Measurements from ENCODE around the gene AP2A2. TPM values are rescaled to one million over a fixed set of nuclear protein-coding genes. Genes with fewer than 3 reads are reported as not detected.

The AP2A2 gene
- total RNA-seq, 1 experiment from 2014 or later, result 47.1 TPM

DNA sequence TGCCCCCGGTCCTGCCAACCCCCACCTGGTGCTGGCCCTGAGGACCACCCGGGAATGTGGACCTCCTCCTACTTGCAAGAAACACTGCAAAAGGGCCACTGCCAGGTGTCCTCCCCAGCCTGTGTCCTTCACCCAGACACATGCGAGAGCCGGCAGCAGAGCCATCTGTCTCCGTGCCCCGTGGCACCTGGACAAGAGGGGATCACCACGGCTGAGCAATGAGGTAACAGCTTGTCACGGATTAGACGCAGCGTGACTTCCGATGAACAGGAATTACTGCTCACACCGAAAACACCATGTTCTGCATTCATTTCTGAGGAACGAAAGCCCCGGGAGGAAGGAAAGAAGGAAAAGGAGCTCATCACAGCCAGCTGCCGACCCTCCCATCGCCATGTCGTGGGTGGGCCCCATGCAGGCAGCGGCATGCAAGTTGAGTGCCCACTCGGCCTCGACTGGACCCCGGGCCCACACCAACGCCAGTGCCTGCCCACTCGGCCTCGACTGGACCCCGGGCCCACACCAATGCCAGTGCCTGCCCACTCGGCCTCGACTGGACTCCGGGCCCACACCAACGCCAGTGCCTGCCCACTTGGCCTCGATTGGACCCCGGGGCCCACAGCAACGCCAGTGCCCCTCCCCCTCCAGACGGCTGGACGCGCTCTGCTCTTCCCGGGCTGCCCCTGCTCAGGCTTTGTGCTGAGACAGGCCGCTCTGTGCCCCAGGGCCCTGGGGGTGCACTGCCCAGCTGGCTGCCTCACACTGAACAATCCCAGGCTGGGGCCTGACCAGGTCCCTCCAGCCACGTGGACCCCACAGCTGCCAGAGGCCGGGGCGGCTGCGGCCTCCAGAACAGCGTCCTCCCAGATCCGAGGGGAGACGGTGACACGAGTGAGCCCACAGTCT is 37.1 kb upstream of the AP2A2 start:
- ATAC-seq, result no peak
- POLR2A ChIA-PET, result no interaction called here
- Mint-ChIP-seq H3K9me3 (no peaks in the 10 kb centered on the region), H3K36me3 (peaks cover 16% of the 10 kb centered on the region), H3K4me3 (no peak overlapping the region), H3K4me1 (no peaks in the 10 kb centered on the region), H3K27ac (no peak overlapping the region), H3K27me3 (ENCODE audit: low read depth) (no peaks in the 10 kb centered on the region)
- CTCF ChIA-PET, result interaction anchor here (0.6 to 1.5 kb wide), 2 partner anchors 10 to 80 kb away, joined by 3 to 4 read pairs; no protein-coding TSS in a partner anchor
- no peak for DNase-seq (ENCODE audit: low spot score)
- TF ChIP-seq ESRRA (CRISPR knock-in tag; IDR thresholded peaks at IDR 0.05; ENCODE audit: borderline replicate concordance) (no peak), NR1H2 (CRISPR knock-in tag; IDR thresholded peaks at IDR 0.05) (no peak), JUN (CRISPR knock-in tag; IDR thresholded peaks at IDR 0.05) (no peak), RELA (CRISPR knock-in tag; IDR thresholded peaks at IDR 0.05; ENCODE audit: borderline replicate concordance) (no peak), TEAD1 (CRISPR knock-in tag; IDR thresholded peaks at IDR 0.05) (no peak)
- TF ChIP-seq, protein P1, sequence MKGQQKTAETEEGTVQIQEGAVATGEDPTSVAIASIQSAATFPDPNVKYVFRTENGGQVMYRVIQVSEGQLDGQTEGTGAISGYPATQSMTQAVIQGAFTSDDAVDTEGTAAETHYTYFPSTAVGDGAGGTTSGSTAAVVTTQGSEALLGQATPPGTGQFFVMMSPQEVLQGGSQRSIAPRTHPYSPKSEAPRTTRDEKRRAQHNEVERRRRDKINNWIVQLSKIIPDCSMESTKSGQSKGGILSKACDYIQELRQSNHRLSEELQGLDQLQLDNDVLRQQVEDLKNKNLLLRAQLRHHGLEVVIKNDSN (CRISPR knock-in tag; IDR thresholded peaks at IDR 0.05), result no peak
- TF ChIP-seq, protein P2, sequence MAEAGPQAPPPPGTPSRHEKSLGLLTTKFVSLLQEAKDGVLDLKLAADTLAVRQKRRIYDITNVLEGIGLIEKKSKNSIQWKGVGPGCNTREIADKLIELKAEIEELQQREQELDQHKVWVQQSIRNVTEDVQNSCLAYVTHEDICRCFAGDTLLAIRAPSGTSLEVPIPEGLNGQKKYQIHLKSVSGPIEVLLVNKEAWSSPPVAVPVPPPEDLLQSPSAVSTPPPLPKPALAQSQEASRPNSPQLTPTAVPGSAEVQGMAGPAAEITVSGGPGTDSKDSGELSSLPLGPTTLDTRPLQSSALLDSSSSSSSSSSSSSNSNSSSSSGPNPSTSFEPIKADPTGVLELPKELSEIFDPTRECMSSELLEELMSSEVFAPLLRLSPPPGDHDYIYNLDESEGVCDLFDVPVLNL (CRISPR knock-in tag; IDR thresholded peaks at IDR 0.05; ENCODE audit: borderline replicate concordance, low read depth), result no peak
- TF ChIP-seq, protein P3, sequence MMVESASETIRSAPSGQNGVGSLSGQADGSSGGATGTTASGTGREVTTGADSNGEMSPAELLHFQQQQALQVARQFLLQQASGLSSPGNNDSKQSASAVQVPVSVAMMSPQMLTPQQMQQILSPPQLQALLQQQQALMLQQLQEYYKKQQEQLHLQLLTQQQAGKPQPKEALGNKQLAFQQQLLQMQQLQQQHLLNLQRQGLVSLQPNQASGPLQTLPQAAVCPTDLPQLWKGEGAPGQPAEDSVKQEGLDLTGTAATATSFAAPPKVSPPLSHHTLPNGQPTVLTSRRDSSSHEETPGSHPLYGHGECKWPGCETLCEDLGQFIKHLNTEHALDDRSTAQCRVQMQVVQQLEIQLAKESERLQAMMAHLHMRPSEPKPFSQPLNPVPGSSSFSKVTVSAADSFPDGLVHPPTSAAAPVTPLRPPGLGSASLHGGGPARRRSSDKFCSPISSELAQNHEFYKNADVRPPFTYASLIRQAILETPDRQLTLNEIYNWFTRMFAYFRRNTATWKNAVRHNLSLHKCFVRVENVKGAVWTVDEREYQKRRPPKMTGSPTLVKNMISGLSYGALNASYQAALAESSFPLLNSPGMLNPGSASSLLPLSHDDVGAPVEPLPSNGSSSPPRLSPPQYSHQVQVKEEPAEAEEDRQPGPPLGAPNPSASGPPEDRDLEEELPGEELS (CRISPR knock-in tag; IDR thresholded peaks at IDR 0.05), result no peak

DNA sequence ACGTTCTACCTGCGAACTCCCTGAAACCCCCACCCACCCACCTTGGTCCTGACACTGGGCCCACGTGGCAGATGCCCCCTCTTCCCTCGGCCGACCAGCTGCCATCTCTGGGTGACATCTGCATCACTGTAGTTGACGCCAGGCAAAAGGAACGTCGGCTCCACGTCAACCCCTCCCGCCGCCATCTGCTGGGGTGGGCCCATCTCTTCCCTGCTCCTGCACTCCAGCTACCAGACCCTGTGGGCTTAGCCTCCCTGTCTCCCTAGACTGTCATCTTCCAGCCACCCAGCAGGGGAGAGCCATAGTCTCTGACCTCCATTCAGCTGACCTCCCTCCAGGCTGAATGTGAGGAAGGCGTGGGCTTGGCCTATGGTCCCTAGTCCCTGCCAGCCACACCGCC is 36.4 kb upstream of the AP2A2 start:
- Mint-ChIP-seq H3K27ac (peak overlapping the region; percentile 83), H3K4me1 (no peaks in the 10 kb centered on the region), H3K36me3 (peaks cover 16% of the 10 kb centered on the region), H3K9me3 (no peaks in the 10 kb centered on the region), H3K27me3 (ENCODE audit: low read depth) (no peaks in the 10 kb centered on the region), H3K4me3 (no peak overlapping the region)
- ChIA-PET POLR2A (no interaction called here), CTCF (interaction anchor here (0.6 to 1.5 kb wide), 2 partner anchors 9 to 79 kb away, joined by 3 to 4 read pairs; no protein-coding TSS in a partner anchor)
- no peak for DNase-seq (ENCODE audit: low spot score)
- ATAC-seq, result no peak
- TF ChIP-seq, protein P4, sequence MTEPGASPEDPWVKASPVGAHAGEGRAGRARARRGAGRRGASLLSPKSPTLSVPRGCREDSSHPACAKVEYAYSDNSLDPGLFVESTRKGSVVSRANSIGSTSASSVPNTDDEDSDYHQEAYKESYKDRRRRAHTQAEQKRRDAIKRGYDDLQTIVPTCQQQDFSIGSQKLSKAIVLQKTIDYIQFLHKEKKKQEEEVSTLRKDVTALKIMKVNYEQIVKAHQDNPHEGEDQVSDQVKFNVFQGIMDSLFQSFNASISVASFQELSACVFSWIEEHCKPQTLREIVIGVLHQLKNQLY (CRISPR knock-in tag; IDR thresholded peaks at IDR 0.05), result no peak
- TF ChIP-seq, protein P5, sequence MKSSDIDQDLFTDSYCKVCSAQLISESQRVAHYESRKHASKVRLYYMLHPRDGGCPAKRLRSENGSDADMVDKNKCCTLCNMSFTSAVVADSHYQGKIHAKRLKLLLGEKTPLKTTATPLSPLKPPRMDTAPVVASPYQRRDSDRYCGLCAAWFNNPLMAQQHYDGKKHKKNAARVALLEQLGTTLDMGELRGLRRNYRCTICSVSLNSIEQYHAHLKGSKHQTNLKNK (CRISPR knock-in tag; IDR thresholded peaks at IDR 0.05), result no peak
- no peak for TF ChIP-seq ZNF671 (CRISPR knock-in tag; IDR thresholded peaks at IDR 0.05)
- TF ChIP-seq, protein P6, sequence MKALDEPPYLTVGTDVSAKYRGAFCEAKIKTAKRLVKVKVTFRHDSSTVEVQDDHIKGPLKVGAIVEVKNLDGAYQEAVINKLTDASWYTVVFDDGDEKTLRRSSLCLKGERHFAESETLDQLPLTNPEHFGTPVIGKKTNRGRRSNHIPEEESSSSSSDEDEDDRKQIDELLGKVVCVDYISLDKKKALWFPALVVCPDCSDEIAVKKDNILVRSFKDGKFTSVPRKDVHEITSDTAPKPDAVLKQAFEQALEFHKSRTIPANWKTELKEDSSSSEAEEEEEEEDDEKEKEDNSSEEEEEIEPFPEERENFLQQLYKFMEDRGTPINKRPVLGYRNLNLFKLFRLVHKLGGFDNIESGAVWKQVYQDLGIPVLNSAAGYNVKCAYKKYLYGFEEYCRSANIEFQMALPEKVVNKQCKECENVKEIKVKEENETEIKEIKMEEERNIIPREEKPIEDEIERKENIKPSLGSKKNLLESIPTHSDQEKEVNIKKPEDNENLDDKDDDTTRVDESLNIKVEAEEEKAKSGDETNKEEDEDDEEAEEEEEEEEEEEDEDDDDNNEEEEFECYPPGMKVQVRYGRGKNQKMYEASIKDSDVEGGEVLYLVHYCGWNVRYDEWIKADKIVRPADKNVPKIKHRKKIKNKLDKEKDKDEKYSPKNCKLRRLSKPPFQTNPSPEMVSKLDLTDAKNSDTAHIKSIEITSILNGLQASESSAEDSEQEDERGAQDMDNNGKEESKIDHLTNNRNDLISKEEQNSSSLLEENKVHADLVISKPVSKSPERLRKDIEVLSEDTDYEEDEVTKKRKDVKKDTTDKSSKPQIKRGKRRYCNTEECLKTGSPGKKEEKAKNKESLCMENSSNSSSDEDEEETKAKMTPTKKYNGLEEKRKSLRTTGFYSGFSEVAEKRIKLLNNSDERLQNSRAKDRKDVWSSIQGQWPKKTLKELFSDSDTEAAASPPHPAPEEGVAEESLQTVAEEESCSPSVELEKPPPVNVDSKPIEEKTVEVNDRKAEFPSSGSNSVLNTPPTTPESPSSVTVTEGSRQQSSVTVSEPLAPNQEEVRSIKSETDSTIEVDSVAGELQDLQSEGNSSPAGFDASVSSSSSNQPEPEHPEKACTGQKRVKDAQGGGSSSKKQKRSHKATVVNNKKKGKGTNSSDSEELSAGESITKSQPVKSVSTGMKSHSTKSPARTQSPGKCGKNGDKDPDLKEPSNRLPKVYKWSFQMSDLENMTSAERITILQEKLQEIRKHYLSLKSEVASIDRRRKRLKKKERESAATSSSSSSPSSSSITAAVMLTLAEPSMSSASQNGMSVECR (CRISPR knock-in tag; IDR thresholded peaks at IDR 0.05; ENCODE audit: borderline replicate concordance), result no peak
- TF ChIP-seq, protein P1 (CRISPR knock-in tag; IDR thresholded peaks at IDR 0.05), result no peak
- no peak for TF ChIP-seq ZNF423 (CRISPR knock-in tag; IDR thresholded peaks at IDR 0.05)
- TF ChIP-seq ZNF138 (CRISPR knock-in tag; conservative IDR thresholded peaks at IDR 0.05), result no peak
- TF ChIP-seq, protein P7, sequence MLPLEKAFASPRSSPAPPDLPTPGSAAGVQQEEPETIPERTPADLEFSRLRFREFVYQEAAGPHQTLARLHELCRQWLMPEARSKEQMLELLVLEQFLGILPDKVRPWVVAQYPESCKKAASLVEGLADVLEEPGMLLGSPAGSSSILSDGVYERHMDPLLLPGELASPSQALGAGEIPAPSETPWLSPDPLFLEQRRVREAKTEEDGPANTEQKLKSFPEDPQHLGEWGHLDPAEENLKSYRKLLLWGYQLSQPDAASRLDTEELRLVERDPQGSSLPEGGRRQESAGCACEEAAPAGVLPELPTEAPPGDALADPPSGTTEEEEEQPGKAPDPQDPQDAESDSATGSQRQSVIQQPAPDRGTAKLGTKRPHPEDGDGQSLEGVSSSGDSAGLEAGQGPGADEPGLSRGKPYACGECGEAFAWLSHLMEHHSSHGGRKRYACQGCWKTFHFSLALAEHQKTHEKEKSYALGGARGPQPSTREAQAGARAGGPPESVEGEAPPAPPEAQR (CRISPR knock-in tag; IDR thresholded peaks at IDR 0.05), result no peak
- TF ChIP-seq, protein P8, sequence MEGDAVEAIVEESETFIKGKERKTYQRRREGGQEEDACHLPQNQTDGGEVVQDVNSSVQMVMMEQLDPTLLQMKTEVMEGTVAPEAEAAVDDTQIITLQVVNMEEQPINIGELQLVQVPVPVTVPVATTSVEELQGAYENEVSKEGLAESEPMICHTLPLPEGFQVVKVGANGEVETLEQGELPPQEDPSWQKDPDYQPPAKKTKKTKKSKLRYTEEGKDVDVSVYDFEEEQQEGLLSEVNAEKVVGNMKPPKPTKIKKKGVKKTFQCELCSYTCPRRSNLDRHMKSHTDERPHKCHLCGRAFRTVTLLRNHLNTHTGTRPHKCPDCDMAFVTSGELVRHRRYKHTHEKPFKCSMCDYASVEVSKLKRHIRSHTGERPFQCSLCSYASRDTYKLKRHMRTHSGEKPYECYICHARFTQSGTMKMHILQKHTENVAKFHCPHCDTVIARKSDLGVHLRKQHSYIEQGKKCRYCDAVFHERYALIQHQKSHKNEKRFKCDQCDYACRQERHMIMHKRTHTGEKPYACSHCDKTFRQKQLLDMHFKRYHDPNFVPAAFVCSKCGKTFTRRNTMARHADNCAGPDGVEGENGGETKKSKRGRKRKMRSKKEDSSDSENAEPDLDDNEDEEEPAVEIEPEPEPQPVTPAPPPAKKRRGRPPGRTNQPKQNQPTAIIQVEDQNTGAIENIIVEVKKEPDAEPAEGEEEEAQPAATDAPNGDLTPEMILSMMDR (IDR thresholded peaks at IDR 0.05), result no peak
- TF ChIP-seq, protein P9, sequence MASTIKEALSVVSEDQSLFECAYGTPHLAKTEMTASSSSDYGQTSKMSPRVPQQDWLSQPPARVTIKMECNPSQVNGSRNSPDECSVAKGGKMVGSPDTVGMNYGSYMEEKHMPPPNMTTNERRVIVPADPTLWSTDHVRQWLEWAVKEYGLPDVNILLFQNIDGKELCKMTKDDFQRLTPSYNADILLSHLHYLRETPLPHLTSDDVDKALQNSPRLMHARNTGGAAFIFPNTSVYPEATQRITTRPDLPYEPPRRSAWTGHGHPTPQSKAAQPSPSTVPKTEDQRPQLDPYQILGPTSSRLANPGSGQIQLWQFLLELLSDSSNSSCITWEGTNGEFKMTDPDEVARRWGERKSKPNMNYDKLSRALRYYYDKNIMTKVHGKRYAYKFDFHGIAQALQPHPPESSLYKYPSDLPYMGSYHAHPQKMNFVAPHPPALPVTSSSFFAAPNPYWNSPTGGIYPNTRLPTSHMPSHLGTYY (CRISPR knock-in tag; IDR thresholded peaks at IDR 0.05), result no peak

Measured in WTC11 (cell line).